Astrocyte (in vitro differentiated cells and primary cell): ENCODE data around the gene CDCA7. TPM values are rescaled to one million over a fixed set of nuclear protein-coding genes. Genes with fewer than 3 reads are reported as not detected.

Source experiments
- DNase-seq: peaks from one replicate; pipeline ENCODE4 v3.0.0-alpha.2; 2010; ENCODE audit warnings: low read depth
- FAIRE-seq: peaks from 2 replicates; lab custom pipeline; 2011; peaks lifted over from hg19 to GRCh38; lab: Jason Lieb, UNC
- H2AFZ ChIP-seq: 2 replicates; pipeline ENCODE4 v1.6.0; 2012; ENCODE audit warnings: low read depth, low read length, inconsistent platforms
- H3K27ac ChIP-seq: 2 replicates; pipeline ENCODE4 v1.5.1; 2011; ENCODE audit warnings: low read depth, low read length, inconsistent platforms
- H3K27me3 ChIP-seq: 2 replicates; pipeline ENCODE4 v1.6.0; 2011; ENCODE audit warnings: low read length, inconsistent platforms; ENCODE audit not compliant: insufficient read depth
- H3K36me3 ChIP-seq: 2 replicates; pipeline ENCODE4 v1.5.1; 2011; ENCODE audit warnings: low read length, inconsistent platforms; ENCODE audit not compliant: insufficient read depth
- H3K4me1 ChIP-seq: 2 replicates; pipeline ENCODE4 v1.5.1; 2011; ENCODE audit warnings: low read length, inconsistent platforms; ENCODE audit not compliant: insufficient read depth
- H3K4me2 ChIP-seq: 2 replicates; pipeline ENCODE4 v1.6.0; 2012; ENCODE audit warnings: low read length, inconsistent platforms
- H3K4me3 ChIP-seq: 2 replicates; pipeline ENCODE4 v1.5.1; 2011; ENCODE audit warnings: low read depth, mild to moderate bottlenecking, low read length, inconsistent platforms; ENCODE audit not compliant: insufficient read depth
- H3K79me2 ChIP-seq: 2 replicates; pipeline ENCODE4 v1.6.0; 2012; ENCODE audit warnings: mild to moderate bottlenecking, low read length, inconsistent platforms; ENCODE audit not compliant: insufficient read depth
- H3K9ac ChIP-seq: 2 replicates; pipeline ENCODE4 v1.6.0; 2012; ENCODE audit warnings: mild to moderate bottlenecking, low read length, inconsistent platforms
- H3K9me3 ChIP-seq: 2 replicates; pipeline ENCODE4 v1.5.1; 2012; ENCODE audit warnings: low read depth, mild to moderate bottlenecking, low read length, inconsistent platforms; ENCODE audit not compliant: insufficient read depth
- H4K20me1 ChIP-seq: 2 replicates; pipeline ENCODE4 v1.6.0; 2012; ENCODE audit warnings: low read length, inconsistent platforms; ENCODE audit not compliant: insufficient read depth
- H3K27ac Mint-ChIP-seq: one replicate; pipeline ENCODE4 v1.8.0; 2021; ENCODE audit warnings: mild to moderate bottlenecking, mixed read lengths; ENCODE audit not compliant: unreplicated experiment
- H3K27me3 Mint-ChIP-seq: one replicate; pipeline ENCODE4 v1.8.0; 2021; ENCODE audit warnings: low read depth, mixed read lengths; ENCODE audit not compliant: unreplicated experiment
- H3K36me3 Mint-ChIP-seq: one replicate; pipeline ENCODE4 v1.8.0; 2021; ENCODE audit warnings: low read depth, mixed read lengths; ENCODE audit not compliant: unreplicated experiment
- H3K4me1 Mint-ChIP-seq: one replicate; pipeline ENCODE4 v1.8.0; 2021; ENCODE audit warnings: low read depth, mixed read lengths; ENCODE audit not compliant: unreplicated experiment
- H3K4me3 Mint-ChIP-seq: one replicate; pipeline ENCODE4 v1.8.0; 2021; ENCODE audit warnings: mild to moderate bottlenecking, moderate library complexity, mixed read lengths; ENCODE audit not compliant: unreplicated experiment
- H3K9me3 Mint-ChIP-seq: one replicate; pipeline ENCODE4 v1.8.0; 2021; ENCODE audit warnings: mild to moderate bottlenecking, mixed read lengths; ENCODE audit not compliant: unreplicated experiment
- CTCF ChIP-seq: IDR thresholded peaks from 2 replicates; pipeline ENCODE4 v1.5.1; 2011; ENCODE audit warnings: low read depth, mild to moderate bottlenecking, inconsistent platforms, low read length, moderate library complexity; ENCODE audit not compliant: insufficient read depth
- EZH2 ChIP-seq: IDR thresholded peaks from 2 replicates; pipeline ENCODE4 v1.6.1; 2012; ENCODE audit warnings: mild to moderate bottlenecking, low read length, inconsistent platforms; ENCODE audit not compliant: insufficient read depth
- total RNA-seq: library from RNA; stranded (reverse); gene quantifications from 2 replicates; pipeline ENCODE4 v1.2.1, GENCODE V29; 2021

CDCA7 gene
- total RNA-seq, 1 donor from 2014 or later: 5.3 TPM

GRCh38 chr2:173410579-173410978 lies 55.9 kb downstream of the CDCA7 start:
- Histone ChIP-seq H3K9ac (no peak overlapping the region), H3K4me3 (no peak overlapping the region), H3K79me2 (no peaks in the 10 kb centered on the region), H3K4me1 (peaks cover 7% of the 10 kb centered on the region), H3K36me3 (no peaks in the 10 kb centered on the region), H3K4me2 (no peak overlapping the region), H3K27ac (no peak overlapping the region), H3K9me3 (no peaks in the 10 kb centered on the region), H4K20me1 (no peaks in the 10 kb centered on the region), H2AFZ (no peak overlapping the region), H3K27me3 (no peaks in the 10 kb centered on the region)
- H3K36me3 Mint-ChIP-seq: no peaks in the 10 kb centered on the region
- H3K4me3 Mint-ChIP-seq: no peak overlapping the region
- TF ChIP-seq EZH2: no peak
- TF ChIP-seq CTCF: no peak
- no peaks in the 10 kb centered on the region for H3K9me3 Mint-ChIP-seq
- H3K27me3 Mint-ChIP-seq: peaks cover 13% of the 10 kb centered on the region
- H3K27ac Mint-ChIP-seq: no peak overlapping the region
- FAIRE-seq: no peak
- no peak for DNase-seq
- H3K4me1 Mint-ChIP-seq: peaks cover 11% of the 10 kb centered on the region

- H4K20me1 ChIP-seq: no peaks in the 10 kb centered on the region
- no peak overlapping the region for H2AFZ ChIP-seq
- H3K9me3 Mint-ChIP-seq: no peaks in the 10 kb centered on the region
- H3K4me1 Mint-ChIP-seq: peaks cover 7% of the 10 kb centered on the region
- no peaks in the 10 kb centered on the region for H3K36me3 Mint-ChIP-seq
- peaks cover 6% of the 10 kb centered on the region for H3K27me3 Mint-ChIP-seq
- H3K9me3 ChIP-seq: no peaks in the 10 kb centered on the region
- peaks cover 7% of the 10 kb centered on the region for H3K4me1 ChIP-seq
- FAIRE-seq: no peak
- no peak overlapping the region for H3K4me2 ChIP-seq
- no peak overlapping the region for H3K4me3 ChIP-seq
- H3K27me3 ChIP-seq: no peaks in the 10 kb centered on the region
- H3K27ac ChIP-seq: no peak overlapping the region
- H3K9ac ChIP-seq: no peak overlapping the region
- H3K36me3 ChIP-seq: no peaks in the 10 kb centered on the region
- TF ChIP-seq CTCF: no peak
- no peak for TF ChIP-seq EZH2
- H3K27ac Mint-ChIP-seq: no peak overlapping the region
- no peak for DNase-seq
- no peaks in the 10 kb centered on the region for H3K79me2 ChIP-seq
- H3K4me3 Mint-ChIP-seq: no peak overlapping the region
Measured at GRCh38 chr2:173412628-173413027, 58.0 kb downstream of the CDCA7 start.

- TF ChIP-seq CTCF: no peak
- no peak for TF ChIP-seq EZH2
- H2AFZ ChIP-seq: no peak overlapping the region
- no peak overlapping the region for H3K9ac ChIP-seq
- peak overlapping the region; percentile 55 for H3K4me2 ChIP-seq
- H4K20me1 ChIP-seq: no peaks in the 10 kb centered on the region
- peaks cover 7% of the 10 kb centered on the region for H3K4me1 ChIP-seq
- H3K9me3 ChIP-seq: no peaks in the 10 kb centered on the region
- Mint-ChIP-seq H3K9me3 (no peaks in the 10 kb centered on the region), H3K4me1 (peaks cover 7% of the 10 kb centered on the region), H3K27me3 (peaks cover 6% of the 10 kb centered on the region), H3K27ac (peak overlapping the region; percentile 83), H3K36me3 (no peaks in the 10 kb centered on the region), H3K4me3 (no peak overlapping the region)
- H3K4me3 ChIP-seq: no peak overlapping the region
- no peaks in the 10 kb centered on the region for H3K36me3 ChIP-seq
- FAIRE-seq (peak; percentile 39), DNase-seq (peak; percentile 66)
- H3K79me2 ChIP-seq: no peaks in the 10 kb centered on the region
- H3K27me3 ChIP-seq: no peaks in the 10 kb centered on the region
- H3K27ac ChIP-seq: no peak overlapping the region
Measured at GRCh38 chr2:173414823-173415322, 60.2 kb downstream of the CDCA7 start.
